MM.1S (cell line): ENCODE results near the gene MYL4.
"Not testable (repeated sequence)": the region's sequence is repeated elsewhere in the genome, so short reads cannot be mapped to it uniquely, and the experiment has no call there.

ENCODE experiments used
- DNase-seq: peaks from one replicate; pipeline ENCODE4 v3.0.0-alpha.2; 2015
- H2AFZ ChIP-seq: fragments of 300-600 bp; sonication (generic); 2 replicates; pipeline ENCODE4 v1.6.0; 2016; ENCODE audit warnings: antibody characterized with exemption, low read length
- H3F3A ChIP-seq: fragments of 300-600 bp; sonication (generic); 2 replicates; pipeline ENCODE4 v1.6.1; 2016; ENCODE audit warnings: mild to moderate bottlenecking, antibody characterized with exemption, low read length, moderate library complexity, mixed read lengths; ENCODE audit not compliant: insufficient read depth
- H3K27ac ChIP-seq: fragments of 300-600 bp; sonication (generic); 2 replicates; pipeline ENCODE4 v1.5.1; 2016; ENCODE audit warnings: mild to moderate bottlenecking, low read length
- H3K27me3 ChIP-seq: fragments of 300-600 bp; sonication (generic); replicated peaks from 2 replicates; pipeline ENCODE4 v1.6.0; 2016; ENCODE audit warnings: low read length; ENCODE audit not compliant: insufficient read depth
- H3K36me3 ChIP-seq: fragments of 300-600 bp; sonication (generic); replicated peaks from 2 replicates; pipeline ENCODE4 v1.6.1; 2016; ENCODE audit warnings: mild to moderate bottlenecking, low read length, mixed read lengths; ENCODE audit not compliant: insufficient read depth
- H3K4me1 ChIP-seq: fragments of 300-600 bp; sonication (generic); 2 replicates; pipeline ENCODE4 v1.6.1; 2016; ENCODE audit warnings: low read length, mixed read lengths
- H3K4me2 ChIP-seq: fragments of 300-600 bp; sonication (generic); 2 replicates; pipeline ENCODE4 v1.6.0; 2016; ENCODE audit warnings: low read depth, low read length
- H3K4me3 ChIP-seq: fragments of 300-600 bp; sonication (generic); 2 replicates; pipeline ENCODE4 v1.5.1; 2016; ENCODE audit warnings: low read length, mixed read lengths
- H3K79me2 ChIP-seq: fragments of 300-600 bp; sonication (generic); 2 replicates; pipeline ENCODE4 v1.6.1; 2016; ENCODE audit warnings: mixed run types, low read length, mixed read lengths
- H3K9ac ChIP-seq: fragments of 300-600 bp; sonication (generic); 2 replicates; pipeline ENCODE4 v1.6.1; 2016; ENCODE audit warnings: low read length, mixed read lengths
- H3K9me2 ChIP-seq: fragments of 300-600 bp; sonication (generic); replicated peaks from 2 replicates; pipeline ENCODE4 v1.6.1; 2016; ENCODE audit warnings: mild to moderate bottlenecking, low read length, mixed read lengths; ENCODE audit not compliant: insufficient read depth
- H3K9me3 ChIP-seq: fragments of 300-600 bp; sonication (generic); replicated peaks from 2 replicates; pipeline ENCODE4 v1.6.1; 2016; ENCODE audit warnings: mild to moderate bottlenecking, low read length, mixed read lengths; ENCODE audit not compliant: insufficient read depth
- H4K20me1 ChIP-seq: fragments of 300-600 bp; sonication (generic); 2 replicates; pipeline ENCODE4 v1.6.1; 2016; ENCODE audit warnings: mild to moderate bottlenecking, low read length, moderate library complexity, mixed read lengths; ENCODE audit not compliant: insufficient read depth
- CTCF ChIP-seq: fragments of 300-600 bp; sonication (generic); IDR thresholded peaks from 2 replicates; pipeline ENCODE4 v1.5.1; 2016; ENCODE audit warnings: antibody characterized with exemption, low read length, mixed read lengths
- EZH2 ChIP-seq: fragments of 300-600 bp; sonication (generic); optimal IDR thresholded peaks from 2 replicates; pipeline ENCODE3; 2017; ENCODE audit warnings: low read depth, mild to moderate bottlenecking, antibody characterized with exemption, low read length, mixed read lengths
- EZH2phosphoT487 ChIP-seq: fragments of 300-600 bp; sonication (generic); IDR thresholded peaks from 2 replicates; pipeline ENCODE4 v1.6.1; 2018; ENCODE audit warnings: antibody characterized with exemption, low read length

Gene MYL4

GRCh38 chr17:47223460-47223859, 14.3 kb downstream of the MYL4 start:
- Histone ChIP-seq H3K9ac (no peak overlapping the region), H3K4me1 (no peaks in the 10 kb centered on the region), H3K27ac (no peak overlapping the region), H3F3A (no peaks in the 10 kb centered on the region), H2AFZ (no peak overlapping the region), H3K36me3 (no peaks in the 10 kb centered on the region), H3K79me2 (no peaks in the 10 kb centered on the region), H3K4me2 (no peak overlapping the region), H3K4me3 (no peak overlapping the region), H3K9me2 (no peaks in the 10 kb centered on the region), H3K9me3 (no peaks in the 10 kb centered on the region), H3K27me3 (no peaks in the 10 kb centered on the region), H4K20me1 (no peaks in the 10 kb centered on the region)
- TF ChIP-seq EZH2phosphoT487 (no peak), CTCF (no peak), EZH2 (no peak)
- no peak for DNase-seq

- H3F3A ChIP-seq, H3K79me2 ChIP-seq, H3K9me3 ChIP-seq, H2AFZ ChIP-seq, H3K27ac ChIP-seq, H3K9me2 ChIP-seq, H3K4me3 ChIP-seq, H3K36me3 ChIP-seq, H3K4me2 ChIP-seq, DNase-seq, H3K4me1 ChIP-seq, H3K9ac ChIP-seq, H4K20me1 ChIP-seq, H3K27me3 ChIP-seq: not testable (repeated sequence)
Observed at GRCh38 chr17:47224077-47224476, 14.9 kb downstream of the MYL4 start.

GRCh38 chr17:47224966-47225365, 15.8 kb downstream of the MYL4 start:
- Histone ChIP-seq H2AFZ (no peak overlapping the region), H3K9me3 (no peaks in the 10 kb centered on the region), H3K4me2 (no peak overlapping the region), H3K4me3 (no peak overlapping the region), H3K27ac (no peak overlapping the region), H3K4me1 (peaks cover 4% of the 10 kb centered on the region), H3K36me3 (no peaks in the 10 kb centered on the region), H3K9ac (no peak overlapping the region), H3K9me2 (no peaks in the 10 kb centered on the region), H3K79me2 (no peaks in the 10 kb centered on the region), H4K20me1 (no peaks in the 10 kb centered on the region), H3K27me3 (no peaks in the 10 kb centered on the region), H3F3A (no peaks in the 10 kb centered on the region)
- no peak for TF ChIP-seq CTCF
- TF ChIP-seq EZH2phosphoT487, result no peak
- TF ChIP-seq EZH2, result no peak
- DNase-seq, result no peak

- TF ChIP-seq EZH2 (no peak), CTCF (no peak), EZH2phosphoT487 (no peak)
- no peak overlapping the region for H3K9ac ChIP-seq
- H3K27me3 ChIP-seq, result no peaks in the 10 kb centered on the region
- no peaks in the 10 kb centered on the region for H3K9me2 ChIP-seq
- no peaks in the 10 kb centered on the region for H3K36me3 ChIP-seq
- peaks cover 4% of the 10 kb centered on the region for H3K4me1 ChIP-seq
- no peak overlapping the region for H3K4me2 ChIP-seq
- H3K79me2 ChIP-seq, result no peaks in the 10 kb centered on the region
- no peak for DNase-seq
- H3F3A ChIP-seq, result no peaks in the 10 kb centered on the region
- H4K20me1 ChIP-seq, result no peaks in the 10 kb centered on the region
- no peak overlapping the region for H3K4me3 ChIP-seq
- no peak overlapping the region for H3K27ac ChIP-seq
- H3K9me3 ChIP-seq, result no peaks in the 10 kb centered on the region
- H2AFZ ChIP-seq, result no peak overlapping the region
Observed at GRCh38 chr17:47225436-47225858, 16.3 kb downstream of the MYL4 start.
